Panc1 (cell line): ENCODE measurements around the gene CACNA1I. TPM values are rescaled to one million over a fixed set of nuclear protein-coding genes. Genes with fewer than 3 reads are reported as not detected.

ENCODE experiments used
- ATAC-seq: fragments of 200-7000 bp; cut with Tn5 transposase; 2 replicates; pipeline ENCODE4 v1.9.1; 2020; ENCODE audit warnings: mild to moderate bottlenecking, moderate library complexity
- BruUV-seq: library from RNA; stranded (reverse); fragments of 400-500 nt; replicated peaks from 2 replicates; lab custom pipeline; 2021; lab: Mats Ljungman, UMichigan
- CTCF ChIA-PET: fragments of 300-600 bp; sonication (Branson Sonifier 250); formaldehyde crosslinking; loops from one replicate; lab custom pipeline; 2022; ENCODE audit warnings: antibody characterized with exemption; lab: Charles Lee
- POLR2A ChIA-PET: fragments of 300-600 bp; sonication (Branson Sonifier 250); formaldehyde crosslinking; loops from one replicate; lab custom pipeline; 2022; ENCODE audit warnings: antibody characterized with exemption; lab: Charles Lee
- DNase-seq: peaks from one replicate; pipeline ENCODE4 v3.0.0-alpha.2; 2010; ENCODE audit warnings: low read depth, low spot score
- H3K27ac ChIP-seq: 2 replicates; pipeline ENCODE4 v1.5.1; 2011; ENCODE audit warnings: mild to moderate bottlenecking, low read length, inconsistent platforms
- H3K27me3 ChIP-seq: fragments of 200-500 bp; sonication (Bioruptor generic); 2 replicates; pipeline ENCODE4 v1.6.0; 2014; ENCODE audit warnings: low read length, inconsistent platforms; ENCODE audit not compliant: control insufficient read depth, insufficient read depth
- H3K36me3 ChIP-seq: fragments of 200-500 bp; sonication (Bioruptor generic); 2 replicates; pipeline ENCODE4 v1.5.1; 2014; ENCODE audit warnings: inconsistent platforms, mild to moderate bottlenecking, low read length, moderate library complexity; ENCODE audit not compliant: control insufficient read depth, insufficient read depth
- H3K4me1 ChIP-seq: 2 replicates; pipeline ENCODE4 v1.5.1; 2011; ENCODE audit warnings: inconsistent platforms, mild to moderate bottlenecking, low read length, moderate library complexity; ENCODE audit not compliant: control insufficient read depth, insufficient read depth
- H3K4me3 ChIP-seq, 2 experiments: 2 replicates each; pipeline ENCODE4 v1.5.1; 2011 to 2012; ENCODE audit warnings: low read depth in 2 of 2, low read length in 2 of 2, mild to moderate bottlenecking in 2 of 2, inconsistent platforms in 1 of 2, moderate library complexity in 1 of 2
- H3K9me3 ChIP-seq: fragments of 200-500 bp; sonication (Bioruptor generic); 2 replicates; pipeline ENCODE4 v1.5.1; 2014; ENCODE audit warnings: low read depth, mild to moderate bottlenecking, inconsistent platforms, low read length, moderate library complexity; ENCODE audit not compliant: control insufficient read depth, insufficient read depth
- POLR2AphosphoS5 ChIP-seq: IDR thresholded peaks from 2 replicates; pipeline ENCODE4 v1.6.1; 2012; ENCODE audit warnings: mild to moderate bottlenecking, low read depth, low read length, moderate library complexity
- SIN3A ChIP-seq: IDR thresholded peaks from 2 replicates; pipeline ENCODE4 v1.6.1; 2012; ENCODE audit warnings: low read depth, mild to moderate bottlenecking, low read length, moderate library complexity, borderline replicate concordance; ENCODE audit not compliant: insufficient read depth
- TCF7L2 ChIP-seq: IDR thresholded peaks from 2 replicates; pipeline ENCODE4 v1.6.1; 2011; ENCODE audit warnings: mild to moderate bottlenecking, low read depth, low read length, inconsistent platforms
- in situ Hi-C: cut with HindIII; loops from 2 replicates; pipeline ENCODE4 v1.10.0; 2016; ENCODE audit warnings: low sequenced_read_pairs, low pct_unique_long_range_greater_than_20kb
- intact Hi-C: fragments of 100-400 bp; cut with micrococcal nuclease; formaldehyde crosslinking; loops from one replicate; pipeline ENCODE4 v1.10.0; 2022; ENCODE audit not compliant: unreplicated experiment
- total RNA-seq: library from RNA; stranded (reverse); gene quantifications from one replicate; pipeline ENCODE4 v1.2.1, GENCODE V29; 2021; ENCODE audit not compliant: unreplicated experiment
- TF ChIP-seq, protein P1 (sequence below): fragments of 450-650 bp; IDR thresholded peaks from 2 replicates; pipeline ENCODE4 v1.5.1; 2017; ENCODE audit warnings: mild to moderate bottlenecking
- TF ChIP-seq, protein P2 (sequence below), 2 experiments: IDR thresholded peaks; 2 replicates each; pipeline ENCODE4 v1.6.1; 2011 to 2012; ENCODE audit warnings: low read depth in 2 of 2, control low read depth in 1 of 2, low read length in 1 of 2, mild to moderate bottlenecking in 1 of 2, moderate library complexity in 1 of 2; ENCODE audit not compliant: insufficient read depth in 1 of 2

Gene CACNA1I
- total RNA-seq, 1 experiment from 2014 or later = 0.23 TPM

DNA sequence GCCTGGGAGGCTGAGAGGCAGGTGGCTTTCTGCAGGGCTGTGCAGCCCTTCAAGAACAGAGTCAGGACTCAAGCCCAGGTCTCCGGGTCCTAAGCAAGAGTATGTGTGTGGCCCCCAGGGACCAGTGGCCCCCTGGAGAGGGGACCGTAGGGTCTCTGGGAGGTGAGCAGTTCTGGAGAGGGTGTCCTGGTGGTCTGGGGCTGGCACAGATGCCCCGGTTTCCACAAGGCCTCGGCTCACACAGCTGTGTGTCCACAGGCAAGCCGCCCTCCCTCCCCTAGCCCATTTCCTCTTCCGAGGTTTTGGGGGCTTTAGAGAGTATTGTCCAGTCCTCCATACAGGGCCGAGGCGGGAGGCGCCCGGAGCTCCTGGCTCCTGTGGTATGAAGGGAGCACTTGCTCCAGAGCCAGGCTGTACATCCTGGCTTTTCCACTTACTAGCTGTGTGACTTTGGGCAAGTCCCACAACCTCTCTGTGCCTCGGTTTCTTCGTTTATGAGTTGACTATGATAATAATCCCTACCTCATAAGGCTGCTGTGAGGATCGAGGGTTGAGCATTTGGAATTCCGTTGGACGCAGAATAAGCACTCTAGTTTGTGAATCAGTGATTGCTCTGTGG is 34.6 kb upstream of the CACNA1I start:
- BruUV-seq = no TSS peak
- H3K4me3 ChIP-seq = no peak overlapping the region
- H3K9me3 ChIP-seq = no peaks in the 10 kb centered on the region
- in situ Hi-C loops (no loop called here), intact Hi-C loops (loop anchor here (5.0 kb wide), 1 partner anchor 501 kb away; no protein-coding TSS in a partner anchor)
- H3K4me1 ChIP-seq = peaks cover 17% of the 10 kb centered on the region
- peaks cover 4% of the 10 kb centered on the region; the same call in 1 of the 2 replicates for H3K36me3 ChIP-seq
- DNase-seq (no peak), ATAC-seq (no peak)
- ChIA-PET POLR2A (no interaction called here), CTCF (interaction anchor here (0.5 to 1.5 kb wide), 2 partner anchors 489 to 1748 kb away, joined by 4 to 5 read pairs; no protein-coding TSS in a partner anchor)
- TF ChIP-seq, protein P1, sequence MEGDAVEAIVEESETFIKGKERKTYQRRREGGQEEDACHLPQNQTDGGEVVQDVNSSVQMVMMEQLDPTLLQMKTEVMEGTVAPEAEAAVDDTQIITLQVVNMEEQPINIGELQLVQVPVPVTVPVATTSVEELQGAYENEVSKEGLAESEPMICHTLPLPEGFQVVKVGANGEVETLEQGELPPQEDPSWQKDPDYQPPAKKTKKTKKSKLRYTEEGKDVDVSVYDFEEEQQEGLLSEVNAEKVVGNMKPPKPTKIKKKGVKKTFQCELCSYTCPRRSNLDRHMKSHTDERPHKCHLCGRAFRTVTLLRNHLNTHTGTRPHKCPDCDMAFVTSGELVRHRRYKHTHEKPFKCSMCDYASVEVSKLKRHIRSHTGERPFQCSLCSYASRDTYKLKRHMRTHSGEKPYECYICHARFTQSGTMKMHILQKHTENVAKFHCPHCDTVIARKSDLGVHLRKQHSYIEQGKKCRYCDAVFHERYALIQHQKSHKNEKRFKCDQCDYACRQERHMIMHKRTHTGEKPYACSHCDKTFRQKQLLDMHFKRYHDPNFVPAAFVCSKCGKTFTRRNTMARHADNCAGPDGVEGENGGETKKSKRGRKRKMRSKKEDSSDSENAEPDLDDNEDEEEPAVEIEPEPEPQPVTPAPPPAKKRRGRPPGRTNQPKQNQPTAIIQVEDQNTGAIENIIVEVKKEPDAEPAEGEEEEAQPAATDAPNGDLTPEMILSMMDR = no peak
- no peak for TF ChIP-seq POLR2AphosphoS5
- TF ChIP-seq, protein P2, sequence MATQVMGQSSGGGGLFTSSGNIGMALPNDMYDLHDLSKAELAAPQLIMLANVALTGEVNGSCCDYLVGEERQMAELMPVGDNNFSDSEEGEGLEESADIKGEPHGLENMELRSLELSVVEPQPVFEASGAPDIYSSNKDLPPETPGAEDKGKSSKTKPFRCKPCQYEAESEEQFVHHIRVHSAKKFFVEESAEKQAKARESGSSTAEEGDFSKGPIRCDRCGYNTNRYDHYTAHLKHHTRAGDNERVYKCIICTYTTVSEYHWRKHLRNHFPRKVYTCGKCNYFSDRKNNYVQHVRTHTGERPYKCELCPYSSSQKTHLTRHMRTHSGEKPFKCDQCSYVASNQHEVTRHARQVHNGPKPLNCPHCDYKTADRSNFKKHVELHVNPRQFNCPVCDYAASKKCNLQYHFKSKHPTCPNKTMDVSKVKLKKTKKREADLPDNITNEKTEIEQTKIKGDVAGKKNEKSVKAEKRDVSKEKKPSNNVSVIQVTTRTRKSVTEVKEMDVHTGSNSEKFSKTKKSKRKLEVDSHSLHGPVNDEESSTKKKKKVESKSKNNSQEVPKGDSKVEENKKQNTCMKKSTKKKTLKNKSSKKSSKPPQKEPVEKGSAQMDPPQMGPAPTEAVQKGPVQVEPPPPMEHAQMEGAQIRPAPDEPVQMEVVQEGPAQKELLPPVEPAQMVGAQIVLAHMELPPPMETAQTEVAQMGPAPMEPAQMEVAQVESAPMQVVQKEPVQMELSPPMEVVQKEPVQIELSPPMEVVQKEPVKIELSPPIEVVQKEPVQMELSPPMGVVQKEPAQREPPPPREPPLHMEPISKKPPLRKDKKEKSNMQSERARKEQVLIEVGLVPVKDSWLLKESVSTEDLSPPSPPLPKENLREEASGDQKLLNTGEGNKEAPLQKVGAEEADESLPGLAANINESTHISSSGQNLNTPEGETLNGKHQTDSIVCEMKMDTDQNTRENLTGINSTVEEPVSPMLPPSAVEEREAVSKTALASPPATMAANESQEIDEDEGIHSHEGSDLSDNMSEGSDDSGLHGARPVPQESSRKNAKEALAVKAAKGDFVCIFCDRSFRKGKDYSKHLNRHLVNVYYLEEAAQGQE (IDR thresholded peaks at IDR 0.05; ENCODE audit: insufficient read depth in 1 of 2, low read depth in 2 of 2, low read length in 1 of 2) = no peak
- no peak for TF ChIP-seq TCF7L2
- no peak for TF ChIP-seq SIN3A
- no peaks in the 10 kb centered on the region for H3K27me3 ChIP-seq
- H3K27ac ChIP-seq = no peak overlapping the region

DNA sequence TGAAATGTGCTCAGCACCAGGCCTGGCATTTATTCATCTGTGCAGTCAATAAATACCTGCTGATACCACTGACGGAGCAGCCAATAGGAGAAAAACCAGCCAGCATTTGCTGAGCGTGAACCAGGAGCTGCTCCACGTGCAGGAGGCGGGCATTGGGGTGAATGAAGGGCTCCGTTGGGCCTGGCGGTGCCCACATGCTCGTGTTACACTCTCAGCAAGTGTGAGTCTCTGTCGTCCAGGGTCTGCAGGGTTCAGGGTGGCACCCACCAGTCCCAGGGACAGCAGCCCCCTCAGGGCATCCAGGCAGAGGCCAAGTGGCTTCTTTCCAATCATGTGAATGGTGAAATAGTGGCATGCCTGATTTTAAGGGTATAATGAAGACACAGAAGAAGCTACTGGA is 33.8 kb upstream of the CACNA1I start:
- ATAC-seq = no peak
- POLR2A ChIA-PET = interaction anchor here (0.6 kb wide), 1 partner anchor 88 kb away, joined by 4 read pairs; no protein-coding TSS in a partner anchor
- Histone ChIP-seq H3K4me3 (no peak overlapping the region), H3K4me1 (peaks cover 9% of the 10 kb centered on the region), H3K27ac (no peak overlapping the region), H3K9me3 (no peaks in the 10 kb centered on the region), H3K27me3 (no peaks in the 10 kb centered on the region), H3K36me3 (peaks cover 4% of the 10 kb centered on the region; the same call in 1 of the 2 replicates)
- CTCF ChIA-PET = interaction anchor here (0.5 to 1.5 kb wide), 2 partner anchors 488 to 1749 kb away, joined by 4 to 5 read pairs; no protein-coding TSS in a partner anchor
- TF ChIP-seq, protein P1 = no peak
- no peak for TF ChIP-seq SIN3A
- TF ChIP-seq, protein P2 (IDR thresholded peaks at IDR 0.05; ENCODE audit: insufficient read depth in 1 of 2, low read depth in 2 of 2, low read length in 1 of 2) = no peak
- TF ChIP-seq TCF7L2 = no peak
- no peak for TF ChIP-seq POLR2AphosphoS5
- intact Hi-C loops (loop anchor here (5.0 kb wide), 1 partner anchor 501 kb away; no protein-coding TSS in a partner anchor), in situ Hi-C loops (no loop called here)
- no TSS peak for BruUV-seq
- no peak for DNase-seq
